ENCODE data around the gene HRK. TPM values are rescaled to one million over a fixed set of nuclear protein-coding genes. Genes with fewer than 3 reads are reported as not detected.
"Not testable (repeated sequence)": the region's sequence is repeated elsewhere in the genome, so short reads cannot be mapped to it uniquely, and the experiment has no call there.

Gene HRK
- total RNA-seq, 1 experiment from 2014 or later, result 0.29 TPM

GRCh38 chr12:116818948-116819832, 62.1 kb downstream of the HRK start:
- peak; percentile 97 for DNase-seq (ENCODE audit: low read depth)

DNA sequence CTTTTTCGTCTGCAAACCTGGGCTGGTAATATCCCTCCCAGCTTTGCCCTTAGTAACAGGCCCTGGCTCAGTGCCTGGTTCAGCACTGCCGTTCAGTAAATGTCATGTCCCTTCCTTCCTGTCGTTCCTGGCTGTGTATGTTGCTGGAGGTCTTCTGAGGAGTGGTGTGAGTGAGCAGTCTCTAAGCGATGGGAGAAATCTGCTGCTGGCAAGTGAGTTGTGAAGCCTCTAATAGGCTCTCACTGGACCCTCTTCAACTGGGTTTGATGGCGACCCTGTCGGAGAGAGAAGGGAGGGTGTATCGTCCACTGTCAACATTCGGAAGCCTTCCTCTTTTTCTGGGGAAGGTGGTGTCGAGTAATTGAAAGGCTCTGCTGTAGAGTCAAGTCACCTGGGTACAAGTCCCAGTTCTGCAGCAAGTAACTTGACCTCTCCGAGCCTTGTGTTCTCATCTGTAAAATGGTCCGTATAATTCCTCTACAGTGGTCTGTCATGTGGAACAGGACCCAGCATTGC, 62.8 kb downstream of the HRK start:
- peak; percentile 53 for DNase-seq (ENCODE audit: low read depth)

DNA sequence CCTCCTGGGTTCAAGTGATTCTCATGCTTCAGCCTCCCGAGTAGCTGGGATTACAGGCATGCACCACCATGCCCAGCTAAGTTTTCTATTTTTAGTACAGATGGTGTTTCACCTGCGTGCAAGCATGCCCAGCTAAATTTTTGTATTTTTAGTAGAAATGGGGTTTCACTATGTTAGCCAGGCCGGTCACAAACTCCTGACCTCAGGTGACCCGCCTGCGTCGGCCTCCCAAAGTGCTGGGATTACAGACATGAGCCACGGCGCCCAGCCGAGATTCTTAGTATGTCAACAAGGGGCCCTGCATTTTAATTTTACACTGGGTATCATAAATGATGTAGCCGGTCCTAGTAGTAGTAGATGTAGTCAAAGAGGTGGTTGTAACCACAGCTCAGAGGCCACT, 66.5 kb downstream of the HRK start:
- DNase-seq (ENCODE audit: low read depth), result not testable (repeated sequence)

GRCh38 chr12:116813271-116814041, 67.8 kb downstream of the HRK start:
- peak; percentile 63 for DNase-seq (ENCODE audit: low read depth)

DNA sequence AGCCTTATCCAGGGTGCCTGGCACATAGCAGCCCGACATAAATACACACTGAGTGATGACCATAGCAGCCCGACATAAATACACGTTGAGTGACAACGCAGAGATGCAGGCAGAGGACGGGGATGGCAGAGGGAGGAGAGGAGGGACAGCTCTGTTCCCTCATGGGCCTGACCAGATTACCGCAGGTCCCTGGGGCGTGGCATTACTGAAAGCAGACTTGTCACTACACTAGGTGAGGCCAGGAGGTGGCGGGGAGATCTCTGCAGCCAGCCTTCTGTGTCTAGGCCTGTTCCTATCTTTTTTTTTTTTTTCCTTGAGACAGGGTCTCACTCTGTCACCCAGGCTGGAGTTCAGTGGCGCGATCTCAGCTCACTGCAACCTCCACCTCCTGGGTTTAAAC, 69.0 kb downstream of the HRK start:
- DNase-seq (ENCODE audit: low read depth), result no peak

DNA sequence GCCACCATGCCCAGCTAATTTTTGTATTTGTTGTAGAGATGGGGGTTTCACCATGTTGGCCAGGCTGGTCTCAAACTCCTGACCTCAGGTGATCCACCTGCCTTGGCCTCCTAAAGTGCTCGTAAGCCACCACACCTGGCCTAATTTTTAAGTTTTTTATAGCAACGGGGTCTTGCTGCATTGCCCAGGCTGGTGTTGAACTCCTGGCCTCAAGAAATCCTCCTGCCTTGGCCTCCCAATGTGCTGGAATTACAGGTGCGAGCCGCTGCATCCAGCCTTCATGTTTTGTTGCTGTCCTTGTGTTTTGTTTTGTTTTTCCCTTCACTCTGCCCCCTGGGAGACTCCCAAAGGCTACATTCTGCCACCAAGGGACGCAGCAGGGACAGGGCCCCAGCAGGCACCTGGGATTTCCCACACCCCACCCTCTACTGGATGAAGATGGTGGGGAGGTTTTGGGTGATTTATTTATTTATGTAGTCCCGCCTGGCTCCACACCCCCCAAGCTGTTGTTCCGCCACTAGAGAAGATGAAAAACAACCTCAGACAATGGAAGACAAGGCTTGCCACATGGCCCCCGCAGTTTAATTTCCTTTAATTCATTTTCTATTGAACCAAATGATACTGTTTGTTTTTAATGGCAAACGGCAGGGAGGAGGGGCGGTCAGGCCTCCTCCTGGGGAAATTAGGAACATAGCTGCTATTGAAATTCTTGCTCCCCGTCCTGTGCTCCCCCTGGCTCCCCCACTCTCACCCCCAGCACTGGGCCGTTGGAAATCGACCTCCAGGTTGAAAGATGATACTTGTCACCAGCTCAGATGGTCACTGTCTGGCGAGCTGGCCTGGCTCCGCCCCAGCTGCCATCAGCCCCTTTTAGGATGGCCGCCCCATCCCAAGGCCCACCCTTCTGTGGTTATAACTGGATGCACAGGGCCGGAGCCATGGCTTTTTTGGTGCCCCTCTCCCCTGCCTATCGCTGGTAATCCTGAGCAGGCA, 72.8 kb downstream of the HRK start:
- no peak for DNase-seq (ENCODE audit: low read depth)

DNA sequence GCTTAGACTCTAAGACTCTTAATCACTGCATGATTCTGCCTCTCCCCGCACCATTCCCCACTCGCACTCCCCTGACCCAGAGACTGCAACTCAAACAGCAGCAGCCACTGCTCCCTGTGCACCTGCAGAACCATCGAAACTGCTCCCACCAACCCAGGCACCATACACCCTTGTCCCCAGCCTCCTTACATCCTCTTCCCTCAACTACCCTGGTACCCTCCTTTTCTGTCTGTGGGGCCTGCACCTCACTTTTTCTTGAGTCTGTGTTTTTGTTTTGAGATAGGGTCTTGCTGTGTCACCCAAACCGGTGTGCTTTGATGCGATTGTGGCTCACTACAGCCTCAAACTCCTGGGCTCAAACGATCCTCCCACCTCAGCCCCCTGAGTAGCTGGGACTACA, 73.7 kb downstream of the HRK start:
- DNase-seq (ENCODE audit: low read depth), result no peak

- DNase-seq (ENCODE audit: low read depth), result no peak
Observed at GRCh38 chr12:116806845-116807440, 74.3 kb downstream of the HRK start.

Other genes with a start within 250 kb of the HRK start
- 38.9 and 53.5 TPM in 2 replicates for gene SPRING1, start 143.4 kb downstream of the HRK start, total RNA-seq (2014; rRNA removed; shearing (Covaris generic))
- gene RNFT2, start 143.1 kb downstream of the HRK start, total RNA-seq (2014; rRNA removed; shearing (Covaris generic)), result 4.6 and 11.4 TPM in 2 replicates
- 13.2 and 14.6 TPM in 2 replicates for gene FBXW8, start 29.5 kb upstream of the HRK start, total RNA-seq (2014; rRNA removed; shearing (Covaris generic))
- gene TESC, start 218.0 kb upstream of the HRK start, total RNA-seq (2014; rRNA removed; shearing (Covaris generic)), result 2.9 and 3.1 TPM in 2 replicates